GM03348 (cell line): ENCODE results near the gene ZBED5.
A peak's percentile ranks its signal among the peaks of the same experiment; 100 is the strongest.

Experiments used
- DNase-seq: peaks from one replicate; pipeline ENCODE4 v3.0.0; 2012; ENCODE audit warnings: low spot score

The ZBED5 gene

GRCh38 chr11:10878408-10879214, 20.8 kb upstream of the ZBED5 start:
- DNase-seq: peak; percentile 74

- DNase-seq: no peak
Observed at GRCh38 chr11:10876158-10876557, 18.3 kb upstream of the ZBED5 start.

- no peak for DNase-seq
Observed at GRCh38 chr11:10875430-10876021, 17.7 kb upstream of the ZBED5 start.

GRCh38 chr11:10872097-10872496, 14.2 kb upstream of the ZBED5 start:
- DNase-seq: no peak

GRCh38 chr11:10868352-10868751, 10.5 kb upstream of the ZBED5 start:
- DNase-seq: no peak

- DNase-seq: peak; percentile 46
Observed at GRCh38 chr11:10866893-10867331, 9.1 kb upstream of the ZBED5 start.

- DNase-seq: no peak
Observed at GRCh38 chr11:10865837-10866270, 8.0 kb upstream of the ZBED5 start.

GRCh38 chr11:10864688-10865087, 6.8 kb upstream of the ZBED5 start:
- DNase-seq: no peak

- DNase-seq: no peak
Observed at GRCh38 chr11:10862446-10862845, 4.6 kb upstream of the ZBED5 start.

- DNase-seq: no peak
Observed at GRCh38 chr11:10861799-10862198, 3.9 kb upstream of the ZBED5 start.

- DNase-seq: no peak
Observed at GRCh38 chr11:10861047-10861446, 3.2 kb upstream of the ZBED5 start.

GRCh38 chr11:10858439-10859325, 829 bp upstream of the ZBED5 start:
- DNase-seq: peak; percentile 66

- no peak for DNase-seq
Observed at GRCh38 chr11:10857459-10857708, 469 bp downstream of the ZBED5 start.

GRCh38 chr11:10856689-10857458, 979 bp downstream of the ZBED5 start:
- peak; percentile 46 for DNase-seq

GRCh38 chr11:10855295-10855694, 2.6 kb downstream of the ZBED5 start:
- DNase-seq: no peak

- no peak for DNase-seq
Observed at GRCh38 chr11:10847960-10848860, 9.6 kb downstream of the ZBED5 start.

- no peak for DNase-seq
Observed at GRCh38 chr11:10846660-10847059, 11.2 kb downstream of the ZBED5 start.

- DNase-seq: peak; percentile 13
Observed at GRCh38 chr11:10845589-10845988, 12.3 kb downstream of the ZBED5 start.

- peak; percentile 8 for DNase-seq
Observed at GRCh38 chr11:10844796-10845195, 13.1 kb downstream of the ZBED5 start.

- DNase-seq: no peak
Observed at GRCh38 chr11:10844356-10844755, 13.5 kb downstream of the ZBED5 start.

- no peak for DNase-seq
Observed at GRCh38 chr11:10838881-10839280, 19.0 kb downstream of the ZBED5 start.
